Omental fat pad (tissue), 4 donors: Measurements from ENCODE around the gene PLVAP. TPM values are rescaled to one million over a fixed set of nuclear protein-coding genes. Genes with fewer than 3 reads are reported as not detected.

Experiments used
- ATAC-seq: fragments of 150-250 bp; one replicate; pipeline ENCODE4 v1.9.1; 2016; ENCODE audit warnings: mild to moderate bottlenecking, moderate library complexity; ENCODE audit not compliant: low FRiP score
- DNase-seq: peaks from one replicate; pipeline ENCODE4 v3.0.0-alpha.2; 2019; ENCODE audit warnings: low spot score
- CTCF ChIP-seq, 3 donors: fragments of 450-650 bp; IDR thresholded peaks; one replicate each; pipeline ENCODE4 v1.5.1; 2016 to 2017; ENCODE audit warnings: antibody characterized with exemption in 3 of 3, mild to moderate bottlenecking in 3 of 3, moderate library complexity in 2 of 3
- total RNA-seq, 4 donors: library from RNA; depleted of rRNA; stranded (reverse); fragments of >200 nt; gene quantifications; one replicate each; pipeline ENCODE4 v1.1.0, GENCODE V29; 2016

The PLVAP gene
- total RNA-seq, 4 donors from 2014 or later: 39.7 to 139 (median 114) TPM

- no peak for DNase-seq
- no peak for TF ChIP-seq CTCF (IDR thresholded peaks at IDR 0.05)
- no peak for ATAC-seq
Measured at GRCh38 chr19:17398902-17399527, 21.9 kb upstream of the PLVAP start.

- no peak for DNase-seq
- TF ChIP-seq CTCF (IDR thresholded peaks at IDR 0.05): no peak
- no peak for ATAC-seq
Measured at GRCh38 chr19:17394891-17395415, 17.8 kb upstream of the PLVAP start.

GRCh38 chr19:17393914-17394313 is 16.8 kb upstream of the PLVAP start, which contains the start of gene CCDC194:
CCDC194 (minus strand) TSS chr19:17394196; CDS start chr19:17394158, 38 bp downstream.
- DNase-seq (no peak), ATAC-seq (no peak)
- TF ChIP-seq CTCF (IDR thresholded peaks at IDR 0.05): no peak

- no peak for TF ChIP-seq CTCF (IDR thresholded peaks at IDR 0.05)
- no peak for ATAC-seq
Measured at GRCh38 chr19:17393002-17393401, 15.9 kb upstream of the PLVAP start.

GRCh38 chr19:17391371-17392151 is 14.4 kb upstream of the PLVAP start:
- DNase-seq (no peak), ATAC-seq (no peak)
- TF ChIP-seq CTCF (IDR thresholded peaks at IDR 0.05): no peak

More at GRCh38 chr19:17393002-17393401, 15.9 kb upstream of the PLVAP start:
- DNase-seq: no peak

- DNase-seq: peak; percentile 82
- TF ChIP-seq CTCF (IDR thresholded peaks at IDR 0.05): peak in 2 of 3 donors; percentile 47 to 66
Measured at GRCh38 chr19:17390665-17391370, 13.7 kb upstream of the PLVAP start.

More at GRCh38 chr19:17390665-17391370, 13.7 kb upstream of the PLVAP start:
- ATAC-seq: peak; percentile 98
